Hepatic stellate cell (primary cell): ENCODE measurements around the gene ACSM6.
A peak's percentile ranks its signal among the peaks of the same experiment; 100 is the strongest.

Experiments used
- DNase-seq: peaks from one replicate; pipeline ENCODE4 v3.0.0; 2011; ENCODE audit warnings: low spot score

ACSM6 gene

DNA sequence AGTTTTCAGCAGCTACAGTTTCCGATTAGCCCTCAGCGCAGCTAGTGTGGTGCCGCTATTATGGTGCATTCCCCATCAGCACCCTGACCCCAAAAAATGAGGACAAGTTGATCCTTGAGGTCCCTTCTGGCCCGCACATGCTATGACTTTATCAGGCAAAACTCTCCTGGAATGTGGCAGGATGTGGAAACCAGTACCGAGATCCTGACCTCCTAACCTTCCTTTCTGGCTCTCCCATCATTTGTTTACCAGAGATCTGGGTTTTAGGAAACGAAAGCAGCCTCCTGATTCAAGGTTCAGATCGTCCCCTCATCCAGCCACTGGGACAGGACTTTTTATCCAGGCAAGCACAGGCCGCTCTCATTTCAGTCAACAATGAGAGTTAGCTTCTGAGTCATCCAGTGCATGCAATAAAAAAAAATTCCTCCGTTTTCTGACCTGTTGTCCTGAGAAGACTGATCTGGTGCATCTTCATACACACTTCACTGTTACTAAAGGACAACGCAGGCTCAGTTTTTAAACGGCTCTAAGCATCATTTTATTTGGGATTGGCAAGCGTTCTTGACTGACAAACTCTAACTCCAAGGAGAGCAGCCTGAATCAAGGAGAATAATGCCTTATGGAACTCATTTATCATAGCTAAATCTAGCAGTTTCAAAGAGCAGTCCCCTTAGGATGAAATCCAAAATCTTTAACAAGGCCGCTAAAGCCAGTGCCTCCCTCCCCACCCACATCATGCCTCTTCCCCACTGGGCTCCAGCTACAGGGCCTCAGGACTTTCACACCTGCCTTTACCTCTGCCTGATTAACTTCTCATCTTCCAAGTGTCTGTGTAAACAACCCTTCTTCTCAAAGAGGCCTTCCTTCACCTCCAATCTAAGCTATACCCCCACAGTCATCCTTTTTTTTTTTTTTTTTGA lies 79.6 kb downstream of the ACSM6 start:
- peak; percentile 76 for DNase-seq

DNA sequence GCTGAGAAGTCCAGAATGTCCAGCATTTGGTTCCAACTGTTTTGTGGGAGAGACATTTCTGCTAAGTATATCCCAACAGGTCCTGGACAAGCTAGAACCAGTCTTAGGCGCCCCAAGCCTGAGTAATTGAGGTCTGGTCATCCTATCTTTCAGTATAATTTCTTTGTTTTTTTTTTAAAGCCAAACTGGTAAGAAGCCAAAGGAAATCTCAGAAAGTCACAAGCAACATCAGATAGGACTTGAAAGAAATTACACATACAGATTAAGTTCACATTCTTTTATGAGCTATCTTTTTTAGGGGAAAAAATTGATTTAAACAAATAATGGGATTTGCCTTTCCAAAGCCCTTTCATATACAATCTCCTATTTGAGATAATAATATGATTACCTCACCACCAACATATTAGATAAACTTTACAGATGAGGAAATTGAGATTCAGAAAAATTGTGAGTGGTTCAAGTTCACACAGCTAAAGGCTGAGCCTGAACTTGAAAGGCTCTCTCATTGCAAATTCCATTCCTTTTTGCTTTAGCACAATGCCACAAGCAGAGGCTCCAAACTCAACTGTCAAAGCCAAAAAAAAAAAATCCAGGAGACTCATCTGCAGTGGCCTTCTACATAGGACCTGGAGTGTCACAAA lies 81.8 kb downstream of the ACSM6 start:
- DNase-seq, result no peak

DNA sequence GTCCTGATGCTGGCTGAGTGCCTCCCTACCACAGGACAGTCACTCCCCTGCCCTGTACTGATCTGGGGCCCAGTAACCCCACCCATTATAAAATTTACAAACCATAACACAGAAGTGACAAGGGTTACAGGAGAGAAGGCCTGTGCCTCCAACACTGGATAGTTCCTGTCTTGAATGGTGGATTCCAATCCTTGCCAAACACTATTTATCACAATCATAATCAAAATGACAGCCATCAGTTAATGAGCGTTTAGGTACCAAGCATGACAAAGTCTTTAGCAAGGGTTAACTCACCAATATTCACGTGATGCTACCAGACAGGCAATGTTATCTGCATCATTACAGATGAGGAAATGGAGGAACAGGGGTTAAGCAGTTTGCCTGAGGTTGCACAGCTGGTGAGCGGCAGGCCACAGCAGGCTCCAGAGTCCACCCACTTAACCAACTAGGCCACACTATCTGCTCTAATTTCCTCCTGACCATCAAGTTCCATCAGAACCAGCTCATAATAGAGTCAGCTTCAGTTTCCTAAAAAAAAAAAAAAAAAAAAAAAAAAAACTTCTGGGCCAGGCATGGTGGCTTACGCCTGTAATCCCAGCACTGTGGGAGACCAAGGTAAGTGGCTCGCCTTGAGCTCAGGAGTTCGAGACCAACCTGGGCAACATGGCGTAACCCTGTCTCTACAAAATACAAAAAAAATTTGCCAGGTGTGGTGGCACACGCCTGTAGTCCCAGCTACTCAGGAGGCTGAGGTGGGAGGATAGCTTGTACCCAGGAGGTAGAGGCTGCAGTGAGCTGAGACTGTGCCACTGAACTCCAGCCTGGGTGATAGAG lies 82.5 kb downstream of the ACSM6 start:
- no peak for DNase-seq

DNA sequence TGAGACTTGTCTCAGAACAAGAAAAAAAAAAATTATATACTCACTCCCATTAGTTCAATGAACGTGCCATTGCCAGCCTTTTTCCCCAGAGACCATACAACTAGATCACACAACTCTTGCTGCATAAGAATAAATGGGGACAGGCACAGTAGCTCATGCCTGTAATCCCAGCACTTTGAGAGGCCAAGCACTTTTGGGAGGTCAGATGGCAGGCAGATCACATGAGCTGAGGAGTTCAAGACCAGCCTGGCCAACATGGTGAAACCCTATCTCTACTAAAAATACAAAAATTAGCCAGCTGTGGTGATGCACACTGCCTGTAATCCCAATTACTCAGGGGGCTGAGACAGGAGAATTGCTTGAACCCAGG lies 83.1 kb downstream of the ACSM6 start:
- no peak for DNase-seq

DNA sequence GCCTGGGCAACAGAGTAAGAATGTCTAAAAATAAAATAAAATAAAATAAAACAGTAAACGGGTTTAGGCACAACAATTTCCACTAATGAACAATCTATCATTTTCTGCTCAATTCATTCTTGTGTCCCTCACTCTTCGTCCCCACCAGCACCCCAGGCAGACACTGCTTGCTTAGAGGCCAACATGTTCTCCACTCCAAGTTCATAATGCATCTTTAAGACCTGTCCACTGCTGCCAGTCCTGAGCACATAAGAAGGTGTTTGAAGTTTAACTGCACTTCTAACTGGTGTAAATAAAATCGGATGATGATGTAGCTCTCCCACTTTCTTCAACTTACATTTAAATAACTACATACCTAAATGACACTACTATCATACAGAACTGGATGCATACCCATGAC lies 83.6 kb downstream of the ACSM6 start:
- no peak for DNase-seq
